ENCODE results near the gene ORMDL3.
"Not testable (repeated sequence)": the region's sequence is repeated elsewhere in the genome, so short reads cannot be mapped to it uniquely, and the experiment has no call there.

Gene ORMDL3

GRCh38 chr17:39949028-39949427, 21.6 kb upstream of the ORMDL3 start:
- no peak for DNase-seq (ENCODE audit: low spot score)

- not testable (repeated sequence) for DNase-seq (ENCODE audit: low spot score)
Measured at GRCh38 chr17:39948489-39948828, 21.1 kb upstream of the ORMDL3 start.

- DNase-seq (ENCODE audit: low spot score): no peak
Measured at GRCh38 chr17:39946551-39947330, 19.3 kb upstream of the ORMDL3 start.

GRCh38 chr17:39944393-39944711, 17.0 kb upstream of the ORMDL3 start:
- DNase-seq (ENCODE audit: low spot score): no peak

GRCh38 chr17:39943702-39944392, 16.4 kb upstream of the ORMDL3 start:
- no peak for DNase-seq (ENCODE audit: low spot score)

- no peak for DNase-seq (ENCODE audit: low spot score)
Measured at GRCh38 chr17:39939588-39940419, 12.4 kb upstream of the ORMDL3 start.

- DNase-seq (ENCODE audit: low spot score): no peak
Measured at GRCh38 chr17:39939106-39939505, 11.7 kb upstream of the ORMDL3 start.

- DNase-seq (ENCODE audit: low spot score): no peak
Measured at GRCh38 chr17:39938140-39938869, 10.9 kb upstream of the ORMDL3 start.

GRCh38 chr17:39937447-39937846, 10.0 kb upstream of the ORMDL3 start:
- no peak for DNase-seq (ENCODE audit: low spot score)

- no peak for DNase-seq (ENCODE audit: low spot score)
Measured at GRCh38 chr17:39935909-39936308, 8.5 kb upstream of the ORMDL3 start.

GRCh38 chr17:39934324-39934723, 6.9 kb upstream of the ORMDL3 start:
- DNase-seq (ENCODE audit: low spot score): no peak

GRCh38 chr17:39933912-39934311, 6.5 kb upstream of the ORMDL3 start:
- DNase-seq (ENCODE audit: low spot score): no peak

- no peak for DNase-seq (ENCODE audit: low spot score)
Measured at GRCh38 chr17:39929646-39930407, 2.4 kb upstream of the ORMDL3 start.

GRCh38 chr17:39928858-39929645, 1.7 kb upstream of the ORMDL3 start:
- DNase-seq (ENCODE audit: low spot score): no peak

- peak; percentile 72 for DNase-seq (ENCODE audit: low spot score)
Measured at GRCh38 chr17:39927929-39928857, 792 bp upstream of the ORMDL3 start.

GRCh38 chr17:39926588-39927100, 757 bp downstream of the ORMDL3 start:
- peak; percentile 75 for DNase-seq (ENCODE audit: low spot score)

- DNase-seq (ENCODE audit: low spot score): no peak
Measured at GRCh38 chr17:39926135-39926587, 1.2 kb downstream of the ORMDL3 start.

- DNase-seq (ENCODE audit: low spot score): no peak
Measured at GRCh38 chr17:39925282-39926134, 1.9 kb downstream of the ORMDL3 start.

Data from iPS-NIHi11 (cell line).